ENCODE data around the gene PDGFA. TPM values are rescaled to one million over a fixed set of nuclear protein-coding genes. Genes with fewer than 3 reads are reported as not detected.

The PDGFA gene
- total RNA-seq, 4 donors from 2014 or later = 5.1 to 13.5 (median 8.5) TPM

DNA sequence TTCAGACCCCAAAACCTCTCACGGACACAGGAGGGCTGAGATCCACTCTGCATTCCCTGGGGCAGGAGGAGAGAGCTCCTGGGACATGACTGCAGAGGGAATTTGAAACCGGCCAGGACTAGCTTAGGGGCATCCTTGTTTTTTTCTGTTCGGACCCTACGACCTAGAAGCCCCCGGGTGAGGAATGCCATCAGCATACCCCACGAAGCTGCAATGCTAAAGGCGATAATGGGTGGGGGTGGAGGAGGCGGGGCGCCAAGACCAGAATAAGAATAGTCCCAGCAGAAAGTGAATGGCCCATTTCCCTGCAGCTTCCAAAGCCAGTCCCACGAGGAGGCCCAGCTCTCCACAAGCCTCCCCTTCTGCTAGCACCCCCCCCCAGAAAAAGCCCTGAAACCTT lies 4.0 kb downstream of the PDGFA start:
- Histone ChIP-seq H3K4me3 (peak overlapping the region in 1 of 4 donors; percentile 78), H3K27ac (peak overlapping the region; percentile 51 to 92 (median 85)), H3K27me3 (peaks cover 0 to 72% (median 0%) of the 10 kb centered on the region in 4 donors), H3K36me3 (peaks cover 0 to 14% (median 0%) of the 10 kb centered on the region in 3 donors), H3K9me3 (no peaks in the 10 kb centered on the region), H3K4me1 (peaks cover 44 to 92% (median 53%) of the 10 kb centered on the region in 3 donors)
- no peak for DNase-seq
- WGBS, 2 donors = 20 to 50% methylated on average over 1 of the region's 10 CpGs
- intact Hi-C loops (cut with DNase I) = no loop called here
- TF ChIP-seq, protein P1, sequence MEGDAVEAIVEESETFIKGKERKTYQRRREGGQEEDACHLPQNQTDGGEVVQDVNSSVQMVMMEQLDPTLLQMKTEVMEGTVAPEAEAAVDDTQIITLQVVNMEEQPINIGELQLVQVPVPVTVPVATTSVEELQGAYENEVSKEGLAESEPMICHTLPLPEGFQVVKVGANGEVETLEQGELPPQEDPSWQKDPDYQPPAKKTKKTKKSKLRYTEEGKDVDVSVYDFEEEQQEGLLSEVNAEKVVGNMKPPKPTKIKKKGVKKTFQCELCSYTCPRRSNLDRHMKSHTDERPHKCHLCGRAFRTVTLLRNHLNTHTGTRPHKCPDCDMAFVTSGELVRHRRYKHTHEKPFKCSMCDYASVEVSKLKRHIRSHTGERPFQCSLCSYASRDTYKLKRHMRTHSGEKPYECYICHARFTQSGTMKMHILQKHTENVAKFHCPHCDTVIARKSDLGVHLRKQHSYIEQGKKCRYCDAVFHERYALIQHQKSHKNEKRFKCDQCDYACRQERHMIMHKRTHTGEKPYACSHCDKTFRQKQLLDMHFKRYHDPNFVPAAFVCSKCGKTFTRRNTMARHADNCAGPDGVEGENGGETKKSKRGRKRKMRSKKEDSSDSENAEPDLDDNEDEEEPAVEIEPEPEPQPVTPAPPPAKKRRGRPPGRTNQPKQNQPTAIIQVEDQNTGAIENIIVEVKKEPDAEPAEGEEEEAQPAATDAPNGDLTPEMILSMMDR (IDR thresholded peaks at IDR 0.05) = no peak
- no peak for TF ChIP-seq POLR2A (IDR thresholded peaks at IDR 0.05)

DNA sequence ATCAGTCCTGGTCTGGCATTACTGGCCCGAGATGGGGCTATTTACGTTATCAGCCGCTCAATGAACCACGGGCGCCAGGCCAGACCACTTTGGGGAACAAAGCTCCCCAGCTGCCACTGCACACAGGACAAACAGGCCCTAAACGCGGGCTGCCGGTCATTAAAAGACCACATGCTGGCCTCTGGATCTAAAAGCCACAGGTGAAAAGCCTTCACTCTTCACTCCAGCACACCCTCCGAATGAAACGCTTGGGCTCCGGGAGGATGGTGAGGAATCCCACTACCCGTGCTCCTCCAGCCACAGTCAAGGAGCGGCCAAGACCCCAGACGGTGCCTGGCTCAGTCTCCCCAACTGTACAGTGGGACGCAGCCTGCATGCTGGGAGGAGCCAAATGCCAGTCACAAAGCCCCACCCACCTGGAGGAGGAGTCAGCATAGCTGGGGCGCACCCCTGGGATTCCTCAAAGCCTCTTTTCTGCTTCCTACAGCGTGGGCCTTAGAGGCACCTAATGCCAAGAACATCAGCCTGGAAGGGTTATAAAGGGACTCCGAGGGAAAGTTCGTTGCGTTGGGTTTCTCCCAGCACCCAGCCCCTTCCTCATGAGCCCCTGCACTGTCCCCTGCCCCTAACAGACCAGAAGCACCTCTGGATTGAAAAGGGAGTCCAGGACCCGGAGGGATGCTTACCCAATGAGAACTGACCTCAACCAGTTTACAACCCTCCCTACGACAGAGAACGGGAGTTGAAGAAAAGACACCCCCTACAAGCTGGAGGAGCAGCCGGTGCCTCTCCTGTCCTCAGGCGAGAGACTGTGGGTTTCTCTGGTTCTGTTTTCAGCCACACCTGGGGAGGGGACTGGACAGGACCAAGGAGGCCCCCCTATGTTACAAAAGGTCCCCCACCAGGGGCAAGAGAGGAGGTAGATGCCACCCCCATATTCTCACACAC lies 4.7 kb downstream of the PDGFA start:
- Histone ChIP-seq H3K27me3 (peaks cover 0 to 65% (median 0%) of the 10 kb centered on the region in 4 donors), H3K9me3 (no peaks in the 10 kb centered on the region), H3K27ac (peak overlapping the region; percentile 51 to 92 (median 85)), H3K4me3 (peak overlapping the region in 1 of 4 donors; percentile 12), H3K4me1 (peaks cover 39 to 85% (median 47%) of the 10 kb centered on the region in 3 donors), H3K36me3 (peaks cover 0 to 19% (median 0%) of the 10 kb centered on the region in 3 donors)
- WGBS, 2 donors = 50% methylated on average over 7 to 8 of the region's 25 CpGs
- DNase-seq = no peak
- no peak for TF ChIP-seq POLR2A (IDR thresholded peaks at IDR 0.05)
- TF ChIP-seq, protein P1 (IDR thresholded peaks at IDR 0.05) = no peak
- intact Hi-C loops (cut with DNase I) = no loop called here

GRCh38 chr7:514242-514641 lies 5.4 kb downstream of the PDGFA start:
- WGBS, 2 donors = 82% methylated on average over 2 of the region's 10 CpGs; no CpG with 5 or more reads in 1 of the 2 donors
- no peak for DNase-seq
- intact Hi-C loops (cut with DNase I) = no loop called here
- Histone ChIP-seq H3K4me3 (peak overlapping the region in 1 of 4 donors; percentile 12), H3K36me3 (peaks cover 0 to 25% (median 0%) of the 10 kb centered on the region in 3 donors), H3K4me1 (peaks cover 39 to 83% (median 47%) of the 10 kb centered on the region in 3 donors), H3K27ac (peak overlapping the region; percentile 2 to 92 (median 85)), H3K9me3 (no peaks in the 10 kb centered on the region), H3K27me3 (peaks cover 0 to 62% (median 0%) of the 10 kb centered on the region in 4 donors)
- TF ChIP-seq, protein P1 (IDR thresholded peaks at IDR 0.05) = no peak
- TF ChIP-seq POLR2A (IDR thresholded peaks at IDR 0.05) = no peak

DNA sequence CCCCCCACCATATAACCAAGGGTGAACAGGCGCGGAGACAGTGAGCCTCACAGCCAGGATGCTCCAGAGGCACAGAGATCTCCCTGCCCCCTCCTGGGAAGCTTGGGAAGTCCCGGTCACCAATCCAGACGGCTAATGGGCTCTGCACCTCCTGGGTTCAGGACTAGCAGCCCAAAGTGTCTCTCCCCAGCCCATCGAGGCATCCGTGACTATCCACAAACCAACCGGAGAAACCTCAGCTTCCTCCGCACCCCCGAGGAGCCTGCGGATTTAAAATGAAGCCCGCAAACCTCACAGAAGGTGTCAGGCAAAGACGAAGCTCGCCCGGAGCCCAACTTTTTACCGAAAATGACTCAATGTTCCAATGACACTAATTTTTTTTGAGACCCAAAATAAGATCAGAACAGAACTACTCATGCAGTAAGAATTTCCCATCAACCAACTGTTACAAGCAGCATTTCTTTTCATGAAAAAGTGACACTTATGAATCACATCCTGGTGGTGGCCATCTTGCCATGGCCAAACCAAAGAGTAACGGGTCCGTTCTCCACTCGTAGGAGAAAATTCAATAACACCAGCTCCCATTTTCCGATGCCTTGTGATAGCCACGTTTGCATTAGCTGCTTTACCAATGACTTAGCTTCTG lies 6.0 kb downstream of the PDGFA start:
- H3K4me1 ChIP-seq = peaks cover 39 to 78% (median 45%) of the 10 kb centered on the region in 3 donors
- 69 to 74% methylated on average over 13 to 14 of the region's 20 CpGs for WGBS, 2 donors
- H3K4me3 ChIP-seq = peak overlapping the region in 1 of 4 donors; percentile 30

More for the DNA sequence above, 6.0 kb downstream of the PDGFA start:
- Histone ChIP-seq H3K27me3 (peaks cover 0 to 59% (median 0%) of the 10 kb centered on the region in 4 donors), H3K27ac (peak overlapping the region; percentile 42 to 92 (median 85)), H3K9me3 (no peaks in the 10 kb centered on the region), H3K36me3 (peaks cover 0 to 31% (median 0%) of the 10 kb centered on the region in 3 donors)
- no peak for DNase-seq
- intact Hi-C loops (cut with DNase I) = no loop called here
- TF ChIP-seq POLR2A (IDR thresholded peaks at IDR 0.05) = no peak
- TF ChIP-seq, protein P1 (IDR thresholded peaks at IDR 0.05) = no peak

Measured in esophagus squamous epithelium (tissue), 5 donors.